ENCODE data around the gene CACNA1A. TPM values are rescaled to one million over a fixed set of nuclear protein-coding genes. Genes with fewer than 3 reads are reported as not detected.

Gene CACNA1A
- total and polyA plus RNA-seq, 2 experiments from 2014 or later: 3.0 to 8.5 TPM

GRCh38 chr19:13255719-13256059, 250.6 kb downstream of the CACNA1A start:
- 50 to 56% methylated on average over 2 of the region's 2 CpGs for WGBS, 2 experiments (ENCODE audit: low coverage in 1 of 2, low lambda C conversion rate in 2 of 2, missing lambda C conversion rate in 2 of 2)
- H3K9me3 ChIP-seq (ENCODE audit: low read depth): no peaks in the 10 kb centered on the region
- no peaks in the 10 kb centered on the region for H4K20me1 ChIP-seq (ENCODE audit: insufficient read depth)
- H3K4me2 ChIP-seq (ENCODE audit: unreplicated experiment): no peak overlapping the region
- H3K9ac ChIP-seq: no peak overlapping the region
- TF ChIP-seq EZH2phosphoT487 (IDR thresholded peaks at IDR 0.05; ENCODE audit: insufficient read depth, low read depth) (no peak), EZH2 (IDR thresholded peaks at IDR 0.05; ENCODE audit: insufficient read depth, poor library complexity, severe bottlenecking) (no peak)
- no peaks in the 10 kb centered on the region for H3F3A ChIP-seq (ENCODE audit: insufficient read depth)
- H3K79me2 ChIP-seq (ENCODE audit: insufficient read depth): no peaks in the 10 kb centered on the region
- no peak overlapping the region for H3K4me3 ChIP-seq
- H3K27me3 ChIP-seq (replicated peaks; ENCODE audit: insufficient read depth): no peaks in the 10 kb centered on the region
- H3K4me1 ChIP-seq (ENCODE audit: insufficient read depth): peaks cover 2% of the 10 kb centered on the region
- no peak for DNase-seq
- no peaks in the 10 kb centered on the region for H3K36me3 ChIP-seq (ENCODE audit: low read depth)
- H2AFZ ChIP-seq: no peak overlapping the region
- H3K9me2 ChIP-seq (ENCODE audit: insufficient read depth): no peaks in the 10 kb centered on the region
- H3K27ac ChIP-seq: no peak overlapping the region
- in situ Hi-C loops (cut with MboI): no loop called here

GRCh38 chr19:13255041-13255718, 251.1 kb downstream of the CACNA1A start:
- in situ Hi-C loops (cut with MboI): no loop called here
- Histone ChIP-seq H3K9me2 (ENCODE audit: insufficient read depth) (no peaks in the 10 kb centered on the region), H3K9ac (no peak overlapping the region), H2AFZ (no peak overlapping the region), H3F3A (ENCODE audit: insufficient read depth) (no peaks in the 10 kb centered on the region), H3K4me1 (ENCODE audit: insufficient read depth) (no peaks in the 10 kb centered on the region), H3K9me3 (ENCODE audit: low read depth) (no peaks in the 10 kb centered on the region), H3K4me2 (ENCODE audit: unreplicated experiment) (no peak overlapping the region), H3K27me3 (replicated peaks; ENCODE audit: insufficient read depth) (no peaks in the 10 kb centered on the region), H3K36me3 (ENCODE audit: low read depth) (no peaks in the 10 kb centered on the region), H3K79me2 (ENCODE audit: insufficient read depth) (no peaks in the 10 kb centered on the region), H3K4me3 (no peak overlapping the region), H4K20me1 (ENCODE audit: insufficient read depth) (no peaks in the 10 kb centered on the region), H3K27ac (no peak overlapping the region)
- WGBS, 2 experiments (ENCODE audit: low coverage in 1 of 2, low lambda C conversion rate in 2 of 2, missing lambda C conversion rate in 2 of 2): 89 to 92% methylated on average over 19 to 21 of the region's 21 CpGs
- no peak for TF ChIP-seq EZH2phosphoT487 (IDR thresholded peaks at IDR 0.05; ENCODE audit: insufficient read depth, low read depth)
- no peak for TF ChIP-seq EZH2 (IDR thresholded peaks at IDR 0.05; ENCODE audit: insufficient read depth, poor library complexity, severe bottlenecking)
- DNase-seq: no peak

- H3K27me3 ChIP-seq (replicated peaks; ENCODE audit: insufficient read depth): no peaks in the 10 kb centered on the region
These were observed 253.5 kb downstream of the CACNA1A start for GRCh38 chr19:13252569-13253335.

DNA sequence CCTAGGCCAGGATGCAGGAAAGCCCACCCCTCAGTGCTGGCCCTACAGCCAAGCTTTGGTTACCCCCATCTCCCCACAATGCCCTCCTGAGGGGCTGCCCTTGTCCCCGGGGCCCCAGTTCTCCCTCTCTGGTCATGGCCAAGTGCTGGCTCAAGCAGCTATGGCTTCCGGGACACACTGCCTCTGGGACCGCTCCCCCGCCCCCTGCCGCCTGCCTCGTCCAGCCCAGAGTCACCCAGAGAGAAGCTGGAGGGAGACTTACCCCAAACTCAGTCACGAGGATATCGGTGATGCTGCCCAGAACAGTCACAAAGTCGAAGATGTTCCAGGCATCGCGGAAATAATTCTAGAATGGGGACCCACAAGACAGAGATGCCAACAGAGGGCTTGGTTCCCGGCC, 261.4 kb downstream of the CACNA1A start:
- no peak for TF ChIP-seq EZH2phosphoT487 (IDR thresholded peaks at IDR 0.05; ENCODE audit: insufficient read depth, low read depth)
- no peak for TF ChIP-seq EZH2 (IDR thresholded peaks at IDR 0.05; ENCODE audit: insufficient read depth, poor library complexity, severe bottlenecking)
- H3K79me2 ChIP-seq (ENCODE audit: insufficient read depth): no peaks in the 10 kb centered on the region
- H3F3A ChIP-seq (ENCODE audit: insufficient read depth): no peaks in the 10 kb centered on the region
- no peak overlapping the region for H3K4me2 ChIP-seq (ENCODE audit: unreplicated experiment)
- H3K4me3 ChIP-seq: no peak overlapping the region
- no peaks in the 10 kb centered on the region for H3K9me2 ChIP-seq (ENCODE audit: insufficient read depth)
- H3K4me1 ChIP-seq (ENCODE audit: insufficient read depth): no peaks in the 10 kb centered on the region
- H3K27ac ChIP-seq: no peak overlapping the region
- no peaks in the 10 kb centered on the region for H3K27me3 ChIP-seq (replicated peaks; ENCODE audit: insufficient read depth)
- H4K20me1 ChIP-seq (ENCODE audit: insufficient read depth): no peaks in the 10 kb centered on the region
- H3K9ac ChIP-seq: no peak overlapping the region
- H3K36me3 ChIP-seq (ENCODE audit: low read depth): no peaks in the 10 kb centered on the region
- in situ Hi-C loops (cut with MboI): no loop called here
- H3K9me3 ChIP-seq (ENCODE audit: low read depth): no peaks in the 10 kb centered on the region
- WGBS, 2 experiments (ENCODE audit: low coverage in 1 of 2, low lambda C conversion rate in 2 of 2, missing lambda C conversion rate in 2 of 2): 78 to 82% methylated on average over 12 of the region's 12 CpGs
- H2AFZ ChIP-seq: no peak overlapping the region
- DNase-seq: no peak

More at GRCh38 chr19:13252569-13253335, 253.5 kb downstream of the CACNA1A start:
- no peaks in the 10 kb centered on the region for H3K79me2 ChIP-seq (ENCODE audit: insufficient read depth)
- no peaks in the 10 kb centered on the region for H3K9me3 ChIP-seq (ENCODE audit: low read depth)
- no peaks in the 10 kb centered on the region for H3F3A ChIP-seq (ENCODE audit: insufficient read depth)
- H3K36me3 ChIP-seq (ENCODE audit: low read depth): no peaks in the 10 kb centered on the region
- in situ Hi-C loops (cut with MboI): no loop called here
- no peak overlapping the region for H3K9ac ChIP-seq
- no peak for DNase-seq
- H3K4me2 ChIP-seq (ENCODE audit: unreplicated experiment): no peak overlapping the region
- TF ChIP-seq EZH2phosphoT487 (IDR thresholded peaks at IDR 0.05; ENCODE audit: insufficient read depth, low read depth): no peak
- TF ChIP-seq EZH2 (IDR thresholded peaks at IDR 0.05; ENCODE audit: insufficient read depth, poor library complexity, severe bottlenecking): no peak
- no peaks in the 10 kb centered on the region for H3K9me2 ChIP-seq (ENCODE audit: insufficient read depth)
- no peaks in the 10 kb centered on the region for H3K4me1 ChIP-seq (ENCODE audit: insufficient read depth)
- H2AFZ ChIP-seq: no peak overlapping the region
- no peak overlapping the region for H3K4me3 ChIP-seq
- H4K20me1 ChIP-seq (ENCODE audit: insufficient read depth): no peaks in the 10 kb centered on the region
- H3K27ac ChIP-seq: no peak overlapping the region
- WGBS, 2 experiments (ENCODE audit: low coverage in 1 of 2, low lambda C conversion rate in 2 of 2, missing lambda C conversion rate in 2 of 2): 75 to 81% methylated on average over 9 to 11 of the region's 11 CpGs

Measured in GM23248 (cell line).